ENCODE data around the gene C2orf68. TPM values are rescaled to one million over a fixed set of nuclear protein-coding genes. Genes with fewer than 3 reads are reported as not detected.
"Not testable (repeated sequence)": the region's sequence is repeated elsewhere in the genome, so short reads cannot be mapped to it uniquely, and the experiment has no call there.

The C2orf68 gene
- total RNA-seq, 2 experiments from 2014 or later: 86.2 to 86.7 TPM

GRCh38 chr2:85660725-85661124 is 48.9 kb upstream of the C2orf68 start:
- TF ChIP-seq CTCF (conservative IDR thresholded peaks at IDR 0.05; ENCODE audit: low read length) (no peak), EZH2phosphoT487 (IDR thresholded peaks at IDR 0.05; ENCODE audit: borderline replicate concordance, low read depth, low read length) (no peak)
- POLR2A ChIA-PET: interaction anchor here (0.6 kb wide), 1 partner anchor 769 kb away, joined by 3 read pairs; no protein-coding TSS in a partner anchor

GRCh38 chr2:85660301-85660700 is 48.4 kb upstream of the C2orf68 start:
- H3K4me1 ChIP-seq (ENCODE audit: insufficient read depth, low read length, poor library complexity, severe bottlenecking); H3K79me2 ChIP-seq (ENCODE audit: insufficient read depth, low read depth, low read length); H2AFZ ChIP-seq (ENCODE audit: low read length); CTCF ChIA-PET (ENCODE audit: unreplicated experiment); H3K36me3 ChIP-seq (ENCODE audit: insufficient read depth, low read length); BruUV-seq (replicated peaks); H3K9me3 ChIP-seq (ENCODE audit: low read length); DNase-seq (ENCODE audit: low spot score); H3K4me2 ChIP-seq (ENCODE audit: low read length); H4K20me1 ChIP-seq (ENCODE audit: insufficient read depth, low read length); H3K4me3 ChIP-seq (ENCODE audit: low read depth, low read length, poor library complexity, severe bottlenecking); H3K27ac ChIP-seq (ENCODE audit: low read depth, low read length, poor library complexity, severe bottlenecking); intact Hi-C loops (cut with micrococcal nuclease; ENCODE audit: unreplicated experiment); H3K9me2 ChIP-seq (ENCODE audit: insufficient read depth, low read length): not testable (repeated sequence)
- POLR2A ChIA-PET: interaction anchor here (0.6 kb wide), 1 partner anchor 769 kb away, joined by 3 read pairs; no protein-coding TSS in a partner anchor

More at GRCh38 chr2:85660725-85661124, 48.9 kb upstream of the C2orf68 start:
- H3K27ac ChIP-seq (ENCODE audit: low read depth, low read length, poor library complexity, severe bottlenecking): no peak overlapping the region
- no peaks in the 10 kb centered on the region for H3K9me3 ChIP-seq (ENCODE audit: low read length)
- no peak overlapping the region for H2AFZ ChIP-seq (ENCODE audit: low read length)
- DNase-seq (ENCODE audit: low spot score): no peak
- H3K9me2 ChIP-seq (ENCODE audit: insufficient read depth, low read length): no peaks in the 10 kb centered on the region
- no peak overlapping the region for H3K4me2 ChIP-seq (ENCODE audit: low read length)
- H4K20me1 ChIP-seq (ENCODE audit: insufficient read depth, low read length): no peaks in the 10 kb centered on the region
- CTCF ChIA-PET (ENCODE audit: unreplicated experiment): no interaction called here
- no peaks in the 10 kb centered on the region for H3K79me2 ChIP-seq (ENCODE audit: insufficient read depth, low read depth, low read length)
- H3K4me3 ChIP-seq (ENCODE audit: low read depth, low read length, poor library complexity, severe bottlenecking): no peak overlapping the region
- no peaks in the 10 kb centered on the region for H3K4me1 ChIP-seq (ENCODE audit: insufficient read depth, low read length, poor library complexity, severe bottlenecking)
- H3K36me3 ChIP-seq (ENCODE audit: insufficient read depth, low read length): peaks cover 6% of the 10 kb centered on the region; the same call in 1 of the 2 replicates
- intact Hi-C loops (cut with micrococcal nuclease; ENCODE audit: unreplicated experiment): no loop called here
- no TSS peak for BruUV-seq (replicated peaks)

DNA sequence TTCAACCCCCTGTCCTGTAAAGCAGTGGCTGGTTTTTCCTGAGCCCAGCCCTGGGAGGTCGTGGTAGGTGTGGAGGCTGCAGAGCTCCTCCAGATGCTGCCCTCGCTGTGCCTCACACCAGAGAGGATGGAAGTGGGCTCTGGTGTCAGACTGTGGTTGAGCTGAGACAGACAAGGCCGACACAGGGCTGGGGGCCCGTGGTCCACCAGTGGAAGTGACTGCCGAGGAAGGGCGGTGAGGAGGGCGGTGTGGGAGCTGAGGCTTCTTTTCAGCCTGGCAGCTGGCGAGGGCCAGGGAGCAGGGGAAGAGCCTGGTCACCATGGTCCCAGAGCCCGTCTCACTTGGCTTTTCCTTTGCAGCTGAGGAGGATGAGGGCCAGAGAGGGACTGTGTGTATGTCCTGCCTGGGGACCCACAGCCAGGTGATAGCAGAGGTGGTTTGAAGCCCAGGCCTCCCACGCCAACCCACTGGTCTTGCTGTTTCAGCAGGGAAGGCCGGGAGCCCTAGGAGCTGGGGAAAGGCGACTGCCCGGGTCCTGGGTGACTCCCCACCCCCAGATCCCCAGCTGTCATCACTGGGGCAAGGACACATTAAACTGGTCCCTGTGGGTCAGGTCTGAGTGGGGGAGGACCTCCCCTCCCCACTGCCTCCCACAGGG is 47.6 kb upstream of the C2orf68 start:
- H3K4me1 ChIP-seq (ENCODE audit: insufficient read depth, low read length, poor library complexity, severe bottlenecking): no peaks in the 10 kb centered on the region
- no peak overlapping the region for H3K27ac ChIP-seq (ENCODE audit: low read depth, low read length, poor library complexity, severe bottlenecking)
- no peak overlapping the region for H2AFZ ChIP-seq (ENCODE audit: low read length)
- H3K9me2 ChIP-seq (ENCODE audit: insufficient read depth, low read length): no peaks in the 10 kb centered on the region
- no TSS peak for BruUV-seq (replicated peaks)
- ChIA-PET CTCF (ENCODE audit: unreplicated experiment) (no interaction called here), POLR2A (interaction anchor here (0.7 kb wide), 1 partner anchor 11 kb away, joined by 3 read pairs; no protein-coding TSS in a partner anchor)
- H3K4me2 ChIP-seq (ENCODE audit: low read length): no peak overlapping the region
- no peaks in the 10 kb centered on the region for H4K20me1 ChIP-seq (ENCODE audit: insufficient read depth, low read length)
- intact Hi-C loops (cut with micrococcal nuclease; ENCODE audit: unreplicated experiment): no loop called here
- TF ChIP-seq CTCF (conservative IDR thresholded peaks at IDR 0.05; ENCODE audit: low read length): no peak
- TF ChIP-seq EZH2phosphoT487 (IDR thresholded peaks at IDR 0.05; ENCODE audit: borderline replicate concordance, low read depth, low read length): no peak
- H3K4me3 ChIP-seq (ENCODE audit: low read depth, low read length, poor library complexity, severe bottlenecking): no peak overlapping the region
- peaks cover 7% of the 10 kb centered on the region; the same call in 1 of the 2 replicates for H3K36me3 ChIP-seq (ENCODE audit: insufficient read depth, low read length)
- H3K79me2 ChIP-seq (ENCODE audit: insufficient read depth, low read depth, low read length): no peaks in the 10 kb centered on the region
- no peak for DNase-seq (ENCODE audit: low spot score)
- H3K9me3 ChIP-seq (ENCODE audit: low read length): no peaks in the 10 kb centered on the region

DNA sequence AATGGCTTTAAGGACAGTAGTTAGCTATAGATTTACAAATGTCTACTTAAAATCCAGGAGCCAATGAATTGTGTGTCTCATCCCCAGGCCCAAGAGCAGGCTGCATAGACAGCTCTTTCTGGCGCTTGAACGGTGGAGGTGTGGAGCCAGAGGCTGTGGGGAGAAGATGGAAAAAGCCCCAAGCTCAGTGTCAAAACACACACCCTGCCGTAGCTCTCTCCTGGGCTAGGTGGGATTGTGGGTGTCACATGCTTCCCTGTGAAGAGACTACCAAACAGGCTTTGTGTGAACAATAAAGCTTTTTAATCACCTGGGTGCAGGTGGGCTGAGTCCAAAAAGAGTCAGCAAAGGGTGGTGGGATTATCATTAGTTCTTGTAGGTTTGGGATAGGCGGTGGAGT is 45.5 kb upstream of the C2orf68 start:
- H3K36me3 ChIP-seq (ENCODE audit: insufficient read depth, low read length): peaks cover 28% of the 10 kb centered on the region
- H3K4me2 ChIP-seq (ENCODE audit: low read length); H3K9me3 ChIP-seq (ENCODE audit: low read length); H4K20me1 ChIP-seq (ENCODE audit: insufficient read depth, low read length); H2AFZ ChIP-seq (ENCODE audit: low read length); H3K4me1 ChIP-seq (ENCODE audit: insufficient read depth, low read length, poor library complexity, severe bottlenecking); H3K27ac ChIP-seq (ENCODE audit: low read depth, low read length, poor library complexity, severe bottlenecking); DNase-seq (ENCODE audit: low spot score); H3K4me3 ChIP-seq (ENCODE audit: low read depth, low read length, poor library complexity, severe bottlenecking); H3K79me2 ChIP-seq (ENCODE audit: insufficient read depth, low read depth, low read length); intact Hi-C loops (cut with micrococcal nuclease; ENCODE audit: unreplicated experiment); H3K9me2 ChIP-seq (ENCODE audit: insufficient read depth, low read length); BruUV-seq (replicated peaks): not testable (repeated sequence)
- ChIA-PET POLR2A (interaction anchor here (0.7 kb wide), 1 partner anchor 571 kb away, joined by 6 read pairs; no protein-coding TSS in a partner anchor), CTCF (ENCODE audit: unreplicated experiment) (interaction anchor here (1.4 kb wide), 1 partner anchor 20 kb away, joined by 5 read pairs; no protein-coding TSS in a partner anchor)
